K562 (cell line): ENCODE measurements around the gene HSF5. TPM values are rescaled to one million over a fixed set of nuclear protein-coding genes. Genes with fewer than 3 reads are reported as not detected.

ENCODE experiments used
- MAFF ChIP-seq: IDR thresholded peaks from 2 replicates; pipeline ENCODE4 v1.6.1; 2012; ENCODE audit warnings: low read length, improper control_type of control experiment
- POLR3G ChIP-seq: IDR thresholded peaks from 2 replicates; pipeline ENCODE4 v1.6.1; 2011; ENCODE audit not compliant: insufficient read length, insufficient replicate concordance; ENCODE audit errors: extremely low read depth
- SAP30 ChIP-seq: fragments of 200-600 bp; sonication (generic); IDR thresholded peaks from 2 replicates; pipeline ENCODE4 v1.6.1; 2012; ENCODE audit warnings: borderline replicate concordance, low read depth, mild to moderate bottlenecking, moderate library complexity, low read length, control low read depth, inconsistent platforms; ENCODE audit not compliant: insufficient read depth, poor library complexity, severe bottlenecking
- polyA plus RNA-seq, 8 experiments: library from polyadenylated mRNA; depleted of rRNA in 4 of 8; stranded (reverse) in 5 of 8; unstranded in 3 of 8; fragments of >200 nt; fragmentation: Nextera tagmentation in 2 of 8; fragmentation: Illumina TruSeq in 1 of 8; extraction: Ambion mirVana in 2 of 8; extraction: Trizol in 1 of 8; gene quantifications; 2 replicates each; pipeline versions ENCODE4 v1.2.1 to v1.2.3, GENCODE V29; 2011 to 2014; ENCODE audit warnings: inconsistent platforms in 1 of 8, missing spikeins in 1 of 8
- total RNA-seq, 7 experiments: library from RNA; depleted of rRNA in 6 of 7; stranded (reverse); fragments of >200 nt in 6 of 7; fragmentation: Illumina TruSeq in 2 of 7; extraction: Trizol in 2 of 7; gene quantifications; 2 replicates each; pipeline versions ENCODE4 v1.2.1 to v1.2.3, GENCODE V29; 2011 to 2021; ENCODE audit warnings: low replicate concordance in 1 of 7
- TF ChIP-seq, protein P1 (sequence below), 2 experiments: fragments of 250-450 bp in 1 of 2; fragments of 450-650 bp in 1 of 2; sonication (Bioruptor Pico) in 1 of 2; IDR thresholded peaks; 2 replicates each; pipeline versions ENCODE4 v1.6.1 to v1.8.0; 2016 to 2021; ENCODE audit warnings: mild to moderate bottlenecking in 2 of 2, moderate library complexity in 2 of 2, missing compliant biosample characterization in 1 of 2, missing genetic modification characterization in 1 of 2
- TF ChIP-seq, protein P2 (sequence below): fragments of 450-650 bp; IDR thresholded peaks from 2 replicates; pipeline ENCODE4 v1.6.1; 2018; ENCODE audit not compliant: partially characterized antibody
- TF ChIP-seq, protein P3 (sequence below): fragments of 250-450 bp; sonication (Bioruptor Pico); IDR thresholded peaks from 2 replicates; pipeline ENCODE4 v1.4.0; 2020; ENCODE audit warnings: mild to moderate bottlenecking
- TF ChIP-seq, protein P4 (sequence below): fragments of 450-650 bp; formaldehyde crosslinking; IDR thresholded peaks from 2 replicates; pipeline ENCODE4 v1.4.0; 2020; ENCODE audit warnings: mild to moderate bottlenecking
- TF ChIP-seq, protein P5 (sequence below): fragments of 450-650 bp; IDR thresholded peaks from 2 replicates; pipeline ENCODE4 v1.6.1; 2016; ENCODE audit warnings: low read depth

The HSF5 gene
- total and polyA plus RNA-seq, 9 of the 15 experiments (the other 6 are each of a cell fraction or from before 2014, with no cell fraction given): 0.04 TPM; not detected in 8

DNA sequence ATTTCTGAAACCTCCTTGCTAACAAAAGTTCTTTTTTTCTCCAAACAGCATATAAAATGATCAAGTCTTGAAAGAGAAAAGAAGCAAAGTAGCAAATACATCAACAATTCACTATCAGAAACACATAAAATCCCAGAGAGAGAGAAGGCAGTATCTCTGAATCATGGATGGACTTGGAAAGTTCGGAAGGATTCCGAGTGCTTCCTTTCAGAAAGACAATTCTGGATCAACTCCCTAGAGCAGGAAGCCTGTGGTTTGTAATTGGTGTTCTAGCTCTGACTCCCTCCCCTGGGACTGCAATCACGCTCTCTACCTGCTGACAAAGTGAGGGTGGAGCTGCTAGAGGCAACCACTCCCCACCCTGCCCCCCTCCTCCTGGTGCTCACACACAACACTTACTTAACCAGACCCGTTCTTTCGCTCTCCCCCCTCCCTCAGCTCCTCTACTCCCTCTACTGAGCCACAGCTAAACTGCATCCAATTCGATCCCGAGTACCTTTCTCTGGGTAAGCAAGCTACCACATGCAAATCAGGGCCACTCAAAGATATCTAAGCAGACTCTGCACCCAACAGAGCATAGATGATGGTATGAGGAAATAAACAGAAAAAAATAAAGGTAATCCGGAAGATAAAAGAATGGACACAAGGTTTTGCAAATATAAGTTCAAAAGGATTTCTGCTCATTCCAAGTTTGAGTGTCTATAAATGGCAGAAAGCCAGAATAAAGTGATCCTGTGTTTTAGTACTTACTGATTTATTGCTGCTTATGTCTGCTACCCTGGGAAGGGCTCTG, 70.7 kb downstream of the HSF5 start, which contains the start of gene RNF43 (continued):
- TF ChIP-seq SAP30 (no peak), POLR3G (no peak), MAFF (no peak)
- TF ChIP-seq, protein P1, sequence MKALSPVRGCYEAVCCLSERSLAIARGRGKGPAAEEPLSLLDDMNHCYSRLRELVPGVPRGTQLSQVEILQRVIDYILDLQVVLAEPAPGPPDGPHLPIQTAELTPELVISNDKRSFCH (CRISPR knock-in tag; IDR thresholded peaks at IDR 0.05): no peak
- TF ChIP-seq, protein P1 (tag; IDR thresholded peaks at IDR 0.05): no peak
- TF ChIP-seq, protein P2, sequence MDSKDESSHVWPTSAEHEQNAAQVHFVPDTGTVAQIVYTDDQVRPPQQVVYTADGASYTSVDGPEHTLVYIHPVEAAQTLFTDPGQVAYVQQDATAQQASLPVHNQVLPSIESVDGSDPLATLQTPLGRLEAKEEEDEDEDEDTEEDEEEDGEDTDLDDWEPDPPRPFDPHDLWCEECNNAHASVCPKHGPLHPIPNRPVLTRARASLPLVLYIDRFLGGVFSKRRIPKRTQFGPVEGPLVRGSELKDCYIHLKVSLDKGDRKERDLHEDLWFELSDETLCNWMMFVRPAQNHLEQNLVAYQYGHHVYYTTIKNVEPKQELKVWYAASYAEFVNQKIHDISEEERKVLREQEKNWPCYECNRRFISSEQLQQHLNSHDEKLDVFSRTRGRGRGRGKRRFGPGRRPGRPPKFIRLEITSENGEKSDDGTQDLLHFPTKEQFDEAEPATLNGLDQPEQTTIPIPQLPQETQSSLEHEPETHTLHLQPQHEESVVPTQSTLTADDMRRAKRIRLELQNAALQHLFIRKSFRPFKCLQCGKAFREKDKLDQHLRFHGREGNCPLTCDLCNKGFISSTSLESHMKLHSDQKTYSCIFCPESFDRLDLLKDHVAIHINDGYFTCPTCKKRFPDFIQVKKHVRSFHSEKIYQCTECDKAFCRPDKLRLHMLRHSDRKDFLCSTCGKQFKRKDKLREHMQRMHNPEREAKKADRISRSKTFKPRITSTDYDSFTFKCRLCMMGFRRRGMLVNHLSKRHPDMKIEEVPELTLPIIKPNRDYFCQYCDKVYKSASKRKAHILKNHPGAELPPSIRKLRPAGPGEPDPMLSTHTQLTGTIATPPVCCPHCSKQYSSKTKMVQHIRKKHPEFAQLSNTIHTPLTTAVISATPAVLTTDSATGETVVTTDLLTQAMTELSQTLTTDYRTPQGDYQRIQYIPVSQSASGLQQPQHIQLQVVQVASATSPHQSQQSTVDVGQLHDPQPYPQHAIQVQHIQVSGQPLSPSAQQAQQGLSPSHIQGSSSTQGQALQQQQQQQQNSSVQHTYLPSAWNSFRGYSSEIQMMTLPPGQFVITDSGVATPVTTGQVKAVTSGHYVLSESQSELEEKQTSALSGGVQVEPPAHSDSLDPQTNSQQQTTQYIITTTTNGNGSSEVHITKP: peak; percentile 90
- TF ChIP-seq, protein P3, sequence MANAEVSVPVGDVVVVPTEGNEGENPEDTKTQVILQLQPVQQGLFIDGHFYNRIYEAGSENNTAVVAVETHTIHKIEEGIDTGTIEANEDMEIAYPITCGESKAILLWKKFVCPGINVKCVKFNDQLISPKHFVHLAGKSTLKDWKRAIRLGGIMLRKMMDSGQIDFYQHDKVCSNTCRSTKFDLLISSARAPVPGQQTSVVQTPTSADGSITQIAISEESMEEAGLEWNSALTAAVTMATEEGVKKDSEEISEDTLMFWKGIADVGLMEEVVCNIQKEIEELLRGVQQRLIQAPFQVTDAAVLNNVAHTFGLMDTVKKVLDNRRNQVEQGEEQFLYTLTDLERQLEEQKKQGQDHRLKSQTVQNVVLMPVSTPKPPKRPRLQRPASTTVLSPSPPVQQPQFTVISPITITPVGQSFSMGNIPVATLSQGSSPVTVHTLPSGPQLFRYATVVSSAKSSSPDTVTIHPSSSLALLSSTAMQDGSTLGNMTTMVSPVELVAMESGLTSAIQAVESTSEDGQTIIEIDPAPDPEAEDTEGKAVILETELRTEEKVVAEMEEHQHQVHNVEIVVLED (CRISPR knock-in tag): no peak
- TF ChIP-seq, protein P4, sequence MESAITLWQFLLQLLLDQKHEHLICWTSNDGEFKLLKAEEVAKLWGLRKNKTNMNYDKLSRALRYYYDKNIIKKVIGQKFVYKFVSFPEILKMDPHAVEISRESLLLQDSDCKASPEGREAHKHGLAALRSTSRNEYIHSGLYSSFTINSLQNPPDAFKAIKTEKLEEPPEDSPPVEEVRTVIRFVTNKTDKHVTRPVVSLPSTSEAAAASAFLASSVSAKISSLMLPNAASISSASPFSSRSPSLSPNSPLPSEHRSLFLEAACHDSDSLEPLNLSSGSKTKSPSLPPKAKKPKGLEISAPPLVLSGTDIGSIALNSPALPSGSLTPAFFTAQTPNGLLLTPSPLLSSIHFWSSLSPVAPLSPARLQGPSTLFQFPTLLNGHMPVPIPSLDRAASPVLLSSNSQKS (CRISPR knock-in tag): no peak
- TF ChIP-seq, protein P5, sequence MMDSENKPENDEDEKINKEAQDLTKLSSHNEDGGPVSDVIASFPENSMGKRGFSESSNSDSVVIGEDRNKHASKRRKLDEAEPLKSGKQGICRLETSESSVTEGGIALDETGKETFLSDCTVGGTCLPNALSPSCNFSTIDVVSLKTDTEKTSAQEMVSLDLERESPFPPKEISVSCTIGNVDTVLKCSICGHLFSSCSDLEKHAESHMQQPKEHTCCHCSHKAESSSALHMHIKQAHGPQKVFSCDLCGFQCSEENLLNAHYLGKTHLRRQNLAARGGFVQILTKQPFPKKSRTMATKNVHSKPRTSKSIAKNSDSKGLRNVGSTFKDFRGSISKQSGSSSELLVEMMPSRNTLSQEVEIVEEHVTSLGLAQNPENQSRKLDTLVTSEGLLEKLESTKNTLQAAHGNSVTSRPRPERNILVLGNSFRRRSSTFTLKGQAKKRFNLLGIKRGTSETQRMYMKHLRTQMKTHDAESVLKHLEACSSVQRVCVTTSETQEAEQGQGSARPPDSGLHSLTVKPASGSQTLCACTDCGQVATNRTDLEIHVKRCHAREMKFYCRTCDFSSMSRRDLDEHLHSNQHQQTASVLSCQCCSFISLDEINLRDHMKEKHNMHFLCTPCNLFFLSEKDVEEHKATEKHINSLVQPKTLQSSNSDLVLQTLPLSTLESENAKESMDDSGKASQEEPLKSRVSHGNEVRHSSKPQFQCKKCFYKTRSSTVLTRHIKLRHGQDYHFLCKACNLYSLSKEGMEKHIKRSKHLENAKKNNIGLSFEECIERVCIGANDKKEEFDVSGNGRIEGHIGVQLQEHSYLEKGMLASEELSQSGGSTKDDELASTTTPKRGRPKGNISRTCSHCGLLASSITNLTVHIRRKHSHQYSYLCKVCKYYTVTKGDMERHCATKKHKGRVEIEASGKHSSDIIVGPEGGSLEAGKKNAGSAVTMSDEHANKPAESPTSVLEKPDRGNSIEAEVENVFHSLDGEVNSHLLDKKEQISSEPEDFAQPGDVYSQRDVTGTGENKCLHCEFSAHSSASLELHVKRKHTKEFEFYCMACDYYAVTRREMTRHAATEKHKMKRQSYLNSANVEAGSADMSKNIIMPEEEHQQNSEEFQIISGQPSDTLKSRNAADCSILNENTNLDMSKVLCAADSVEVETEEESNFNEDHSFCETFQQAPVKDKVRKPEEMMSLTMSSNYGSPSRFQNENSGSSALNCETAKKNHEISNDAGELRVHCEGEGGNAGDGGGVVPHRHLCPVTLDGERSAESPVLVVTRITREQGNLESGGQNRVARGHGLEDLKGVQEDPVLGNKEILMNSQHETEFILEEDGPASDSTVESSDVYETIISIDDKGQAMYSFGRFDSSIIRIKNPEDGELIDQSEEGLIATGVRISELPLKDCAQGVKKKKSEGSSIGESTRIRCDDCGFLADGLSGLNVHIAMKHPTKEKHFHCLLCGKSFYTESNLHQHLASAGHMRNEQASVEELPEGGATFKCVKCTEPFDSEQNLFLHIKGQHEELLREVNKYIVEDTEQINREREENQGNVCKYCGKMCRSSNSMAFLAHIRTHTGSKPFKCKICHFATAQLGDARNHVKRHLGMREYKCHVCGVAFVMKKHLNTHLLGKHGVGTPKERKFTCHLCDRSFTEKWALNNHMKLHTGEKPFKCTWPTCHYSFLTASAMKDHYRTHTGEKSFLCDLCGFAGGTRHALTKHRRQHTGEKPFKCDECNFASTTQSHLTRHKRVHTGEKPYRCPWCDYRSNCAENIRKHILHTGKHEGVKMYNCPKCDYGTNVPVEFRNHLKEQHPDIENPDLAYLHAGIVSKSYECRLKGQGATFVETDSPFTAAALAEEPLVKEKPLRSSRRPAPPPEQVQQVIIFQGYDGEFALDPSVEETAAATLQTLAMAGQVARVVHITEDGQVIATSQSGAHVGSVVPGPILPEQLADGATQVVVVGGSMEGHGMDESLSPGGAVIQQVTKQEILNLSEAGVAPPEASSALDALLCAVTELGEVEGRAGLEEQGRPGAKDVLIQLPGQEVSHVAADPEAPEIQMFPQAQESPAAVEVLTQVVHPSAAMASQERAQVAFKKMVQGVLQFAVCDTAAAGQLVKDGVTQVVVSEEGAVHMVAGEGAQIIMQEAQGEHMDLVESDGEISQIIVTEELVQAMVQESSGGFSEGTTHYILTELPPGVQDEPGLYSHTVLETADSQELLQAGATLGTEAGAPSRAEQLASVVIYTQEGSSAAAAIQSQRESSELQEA: no peak; the same call in 1 of the 2 replicates
